Coronary artery (tissue), 2 donors: ENCODE data around the gene FCN3.

Source experiments
- DNase-seq: peaks from one replicate; pipeline ENCODE4 v3.0.0-alpha.2; 2017; ENCODE audit warnings: low spot score
- H3K27ac ChIP-seq, 2 donors: fragments of 200-600 bp; sonication (generic); one replicate each; pipeline ENCODE4 v1.5.1; 2016 to 2019
- H3K4me3 ChIP-seq: fragments of 200-600 bp; sonication (generic); 2 replicates; pipeline ENCODE4 v1.5.1; 2016; ENCODE audit warnings: mild to moderate bottlenecking, moderate library complexity
- CTCF ChIP-seq: fragments of 200-600 bp; sonication (generic); IDR thresholded peaks from one replicate; pipeline ENCODE4 v1.5.1; 2019; ENCODE audit warnings: antibody characterized with exemption

FCN3 gene

GRCh38 chr1:27405074-27405473 lies 30.4 kb upstream of the FCN3 start:
- Histone ChIP-seq H3K4me3 (no peak overlapping the region), H3K27ac (peak overlapping the region; percentile 31 to 82)
- no peak for TF ChIP-seq CTCF
- no peak for DNase-seq

- H3K4me3 ChIP-seq: peak overlapping the region; percentile 37
- H3K27ac ChIP-seq: peak overlapping the region; percentile 31 to 82
- no peak for DNase-seq
- no peak for TF ChIP-seq CTCF
Measured at GRCh38 chr1:27403931-27404330, 29.3 kb upstream of the FCN3 start.

GRCh38 chr1:27403065-27403726 lies 28.6 kb upstream of the FCN3 start:
- TF ChIP-seq CTCF: no peak
- Histone ChIP-seq H3K4me3 (peak overlapping the region; percentile 37), H3K27ac (peak overlapping the region; percentile 31 to 82)
- DNase-seq: no peak

GRCh38 chr1:27402349-27402754 lies 27.7 kb upstream of the FCN3 start:
- Histone ChIP-seq H3K4me3 (no peak overlapping the region), H3K27ac (peak overlapping the region; percentile 31 to 82)
- peak; percentile 91 for DNase-seq
- TF ChIP-seq CTCF: peak; percentile 53

GRCh38 chr1:27400963-27401341 lies 26.3 kb upstream of the FCN3 start:
- Histone ChIP-seq H3K4me3 (no peak overlapping the region), H3K27ac (no peak overlapping the region)
- no peak for DNase-seq
- no peak for TF ChIP-seq CTCF

GRCh38 chr1:27400082-27400962 lies 25.7 kb upstream of the FCN3 start:
- DNase-seq: no peak
- Histone ChIP-seq H3K27ac (no peak overlapping the region), H3K4me3 (no peak overlapping the region)
- TF ChIP-seq CTCF: no peak
